Fibroblast of the conjunctiva (primary cell): Measurements from ENCODE around the gene MARK4.

Experiments used
- DNase-seq: peaks from one replicate; pipeline ENCODE4 v3.0.0-alpha.2; 2010; ENCODE audit warnings: low read depth

Gene MARK4

DNA sequence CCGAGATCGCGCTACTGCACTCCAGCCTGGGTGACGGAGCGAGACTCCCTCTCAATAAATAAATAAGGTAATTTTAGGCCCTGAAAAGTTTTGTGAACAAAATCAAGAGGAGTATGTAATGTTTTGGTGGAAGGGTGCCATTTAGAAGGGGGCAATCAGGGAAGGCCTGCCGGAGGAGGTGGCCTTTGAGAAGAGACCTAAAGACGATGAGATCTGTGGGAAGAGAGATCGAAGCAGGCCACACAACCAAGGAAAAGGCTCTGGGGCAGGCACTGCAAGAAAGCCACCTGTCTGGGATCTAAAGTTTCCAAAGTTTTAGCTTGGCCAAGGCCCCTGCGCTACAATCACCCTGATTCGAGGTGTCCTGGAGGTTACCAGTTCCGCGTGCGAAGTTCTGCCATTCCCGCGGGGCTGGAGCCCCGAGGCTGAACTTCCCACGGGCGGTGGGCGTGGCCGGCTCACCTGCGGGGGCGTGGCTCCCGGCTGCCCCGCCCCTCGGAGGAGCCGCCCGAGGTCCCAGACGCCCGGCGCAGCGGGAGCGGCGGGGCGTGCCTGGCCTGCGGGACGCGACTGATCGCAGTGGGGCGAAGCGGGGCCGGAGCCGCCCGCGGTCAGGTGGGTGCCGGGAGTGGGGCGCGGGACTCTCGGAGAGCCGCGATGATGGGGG lies 89.3 kb downstream of the MARK4 start, which contains the start of gene KLC3:
Gene KLC3 (plus strand): TSS at position 519 of the 667 bp plus-strand sequence. CDS start 4,792 bp downstream, outside the sequence.
- DNase-seq, result no peak

DNA sequence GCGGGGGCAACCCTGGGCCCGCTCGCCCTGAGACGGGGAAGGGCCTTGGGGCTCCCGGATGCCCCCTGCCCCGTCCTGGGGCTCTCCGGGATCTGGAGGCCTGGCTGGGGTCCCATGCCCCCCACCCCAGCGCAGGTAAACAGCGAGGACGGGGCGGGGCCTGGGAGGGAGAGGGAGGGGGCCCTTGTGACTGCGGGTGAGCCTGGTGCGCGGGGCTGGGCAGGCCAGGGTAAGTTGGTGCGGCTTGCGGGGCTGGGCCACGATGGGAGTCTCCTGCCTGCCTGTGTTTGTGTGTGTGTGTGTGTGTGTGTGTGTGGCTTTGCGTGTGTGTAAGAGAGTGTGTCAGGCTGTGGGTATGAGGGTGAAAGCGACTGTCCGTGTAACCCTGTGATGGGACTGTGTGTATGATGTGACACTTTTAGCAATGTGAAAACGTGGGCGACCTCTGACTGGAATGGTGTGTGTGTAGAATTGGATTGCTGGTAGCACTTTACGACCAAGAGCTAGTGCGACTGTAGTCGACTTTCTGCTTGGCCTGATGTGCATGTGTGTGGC lies 89.9 kb downstream of the MARK4 start:
- DNase-seq, result no peak

GRCh38 chr19:45342911-45343310 lies 91.8 kb downstream of the MARK4 start:
- no peak for DNase-seq

DNA sequence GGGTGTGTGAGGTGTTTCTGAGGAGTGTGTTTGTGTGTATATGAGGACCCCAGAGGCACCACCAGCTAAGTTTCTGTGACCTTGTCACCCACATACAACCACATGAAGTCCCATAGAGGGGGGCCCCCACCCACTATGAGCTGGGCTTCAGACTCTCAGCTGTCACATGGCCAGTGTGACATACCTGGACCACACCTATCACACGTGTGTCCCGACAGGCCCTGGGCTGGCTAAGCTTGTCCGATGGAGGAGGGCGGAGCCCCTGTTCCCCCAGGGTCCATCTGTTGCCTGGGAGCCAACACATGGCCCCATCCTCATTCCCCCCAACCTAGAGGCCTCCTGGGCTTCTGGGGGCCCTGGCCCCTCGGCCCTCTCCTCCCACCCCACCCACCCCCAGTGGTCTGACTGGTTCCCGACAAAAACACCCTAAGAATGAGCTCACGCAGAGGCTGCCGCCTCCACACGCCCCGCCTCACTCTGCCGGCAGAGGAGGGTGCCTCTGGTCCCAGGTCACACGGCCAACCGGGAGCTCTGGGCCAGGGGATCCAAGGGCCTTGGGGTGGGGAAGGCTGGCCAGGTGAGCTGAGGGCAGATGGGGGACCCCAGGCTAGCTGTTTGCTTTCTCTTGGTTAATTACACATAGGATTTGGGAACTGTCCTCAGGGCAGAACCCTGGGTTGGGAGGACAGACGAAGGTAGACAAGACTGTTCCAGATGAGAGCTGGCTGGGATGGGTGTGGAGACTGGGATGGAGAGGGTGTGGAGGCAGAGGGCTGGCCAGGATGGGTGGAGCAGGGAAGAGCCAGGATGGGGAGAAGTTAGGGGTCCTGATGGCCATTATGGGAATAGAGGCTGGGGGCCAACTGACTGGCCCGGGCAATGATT lies 93.8 kb downstream of the MARK4 start:
- DNase-seq, result no peak

GRCh38 chr19:45345506-45345860 lies 94.4 kb downstream of the MARK4 start:
- no peak for DNase-seq

GRCh38 chr19:45346449-45346848 lies 95.4 kb downstream of the MARK4 start:
- DNase-seq, result no peak

DNA sequence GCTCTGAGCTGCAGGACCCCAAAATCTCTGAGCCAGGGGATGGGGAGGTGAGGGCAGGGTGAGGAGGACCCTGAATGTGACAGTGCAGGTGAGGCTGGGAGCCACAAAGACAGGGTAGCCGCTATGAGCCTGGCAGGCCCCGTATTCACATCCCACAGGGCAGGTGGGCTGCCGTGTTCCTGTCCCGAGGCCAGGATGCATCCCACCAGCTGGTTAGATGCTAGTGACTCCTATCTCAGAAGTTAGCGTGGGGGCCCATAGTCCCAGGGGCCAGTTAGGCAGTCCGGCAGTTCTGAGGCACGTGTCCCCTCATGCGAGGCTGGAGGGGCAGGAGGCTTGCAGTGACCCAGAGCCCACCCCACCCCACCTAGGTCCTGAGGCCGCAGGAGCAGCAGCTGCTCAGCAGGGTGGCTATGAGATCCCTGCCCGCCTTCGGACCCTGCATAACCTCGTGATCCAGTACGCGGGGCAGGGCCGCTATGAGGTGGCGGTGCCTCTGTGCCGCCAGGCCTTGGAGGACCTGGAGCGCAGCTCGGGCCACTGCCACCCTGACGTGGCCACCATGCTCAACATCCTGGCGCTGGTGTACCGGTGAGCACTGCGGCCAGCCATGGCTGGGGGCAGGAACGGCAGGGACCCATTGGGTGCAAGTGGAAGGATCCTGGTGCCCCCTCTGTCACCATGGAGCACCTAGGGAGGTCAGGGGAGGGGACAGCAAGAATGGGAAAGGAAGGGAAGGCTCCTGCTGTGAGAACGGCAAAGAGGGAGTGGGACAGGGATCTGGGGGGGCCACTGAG lies 96.7 kb downstream of the MARK4 start:
- DNase-seq, result no peak

DNA sequence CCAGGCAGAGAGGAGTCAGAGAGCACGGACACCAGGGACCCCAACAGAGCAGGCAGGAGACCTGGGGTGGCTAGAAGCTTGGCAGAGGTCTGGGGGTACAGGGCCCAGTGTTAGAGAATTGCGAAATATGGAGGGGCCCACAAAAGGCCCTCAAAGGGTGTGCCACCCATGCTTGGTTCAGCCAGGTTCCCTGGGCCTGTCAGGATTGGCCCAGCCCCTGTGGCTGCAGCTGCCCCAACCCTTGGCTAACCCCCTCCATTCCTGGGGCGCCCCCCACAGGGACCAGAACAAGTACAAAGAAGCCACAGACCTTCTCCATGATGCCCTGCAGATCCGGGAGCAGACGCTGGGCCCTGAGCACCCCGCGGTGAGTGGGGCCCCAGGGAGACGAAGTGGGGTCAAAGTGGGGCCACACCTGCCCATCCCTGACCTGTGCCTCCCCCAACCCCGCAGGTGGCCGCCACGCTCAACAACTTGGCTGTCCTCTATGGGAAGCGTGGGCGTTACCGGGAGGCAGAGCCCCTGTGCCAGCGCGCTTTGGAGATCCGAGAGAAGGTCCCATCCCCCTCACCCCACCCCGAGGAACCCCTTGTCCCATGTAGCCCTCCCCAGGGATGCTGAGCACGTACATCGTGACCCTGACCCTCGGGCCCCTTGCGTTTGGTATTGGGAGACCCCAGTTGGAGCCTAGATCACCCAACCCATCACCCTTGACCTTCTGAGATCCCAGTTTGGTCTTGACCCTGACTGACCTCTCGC lies 97.5 kb downstream of the MARK4 start:
- DNase-seq, result no peak

GRCh38 chr19:45349126-45349415 lies 98.0 kb downstream of the MARK4 start:
- no peak for DNase-seq

- no peak for DNase-seq
These were observed 98.4 kb downstream of the MARK4 start for GRCh38 chr19:45349430-45349941.

GRCh38 chr19:45350477-45351058 lies 99.5 kb downstream of the MARK4 start:
- no peak for DNase-seq

DNA sequence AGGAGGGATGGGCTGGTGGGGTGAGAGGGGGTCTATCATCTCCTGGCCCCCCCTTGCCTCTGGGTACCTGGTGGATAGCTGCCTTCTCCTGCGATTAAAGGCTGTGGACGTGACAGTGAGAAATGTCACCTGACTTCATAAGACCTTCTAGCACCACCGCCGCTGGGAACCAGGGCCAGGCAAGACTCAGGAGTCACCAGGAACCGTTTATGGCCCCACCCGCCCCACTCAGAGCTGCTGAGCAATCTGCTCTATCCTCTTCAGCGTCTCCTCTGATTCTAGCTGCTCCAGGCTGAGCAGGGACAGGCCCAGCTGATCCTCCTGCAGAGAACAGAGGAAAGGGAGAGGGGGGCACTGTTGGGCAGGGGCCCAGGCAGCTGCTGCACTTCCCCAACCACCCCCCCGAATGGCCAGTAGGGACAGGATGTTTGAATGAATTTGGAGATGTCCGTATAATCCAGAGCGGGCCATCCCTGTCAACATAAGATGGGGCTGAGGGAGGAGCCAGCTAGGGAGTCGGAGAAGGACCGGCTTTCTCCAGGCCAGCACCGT lies 100.4 kb downstream of the MARK4 start:
- no peak for DNase-seq

GRCh38 chr19:45352062-45352461 lies 101.0 kb downstream of the MARK4 start:
- DNase-seq, result no peak

DNA sequence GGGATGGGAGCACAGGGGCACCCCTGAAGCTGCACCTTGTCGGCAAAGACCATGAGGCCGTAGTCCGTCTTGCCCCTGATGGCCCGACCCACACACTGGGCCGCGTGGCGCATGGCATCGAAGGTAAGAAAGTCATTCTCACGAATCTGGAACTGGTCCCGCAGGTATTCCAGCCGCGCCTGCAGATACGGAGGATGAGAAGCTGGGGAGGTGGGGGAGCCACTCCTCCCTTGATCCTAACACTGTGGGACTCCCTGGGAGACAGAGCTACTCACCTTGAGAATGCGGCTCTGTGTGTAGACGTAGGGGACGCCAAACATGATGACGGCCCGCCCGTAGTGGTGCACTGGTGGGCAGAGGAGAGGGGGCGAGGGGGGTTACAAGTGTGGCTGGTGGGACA lies 101.4 kb downstream of the MARK4 start:
- DNase-seq, result no peak

- no peak for DNase-seq
These were observed 102.1 kb downstream of the MARK4 start for GRCh38 chr19:45352914-45353796.

- DNase-seq, result no peak
These were observed 103.3 kb downstream of the MARK4 start for GRCh38 chr19:45354241-45354842.
